HCT116 (cell line): Measurements from ENCODE around the gene MYOZ2. TPM values are rescaled to one million over a fixed set of nuclear protein-coding genes. Genes with fewer than 3 reads are reported as not detected.

Experiments
- ATAC-seq: fragments of 200-7000 bp; cut with Tn5 transposase; 2 replicates; pipeline ENCODE4 v1.9.1; 2020; ENCODE audit warnings: mild to moderate bottlenecking, moderate library complexity
- BruUV-seq: library from RNA; stranded (reverse); fragments of 400-500 nt; replicated peaks from 2 replicates; lab custom pipeline; 2021; lab: Mats Ljungman, UMichigan
- CTCF ChIA-PET: fragments of 300-600 bp; sonication (Branson Sonifier 250); formaldehyde crosslinking; loops from one replicate; lab custom pipeline; 2021; ENCODE audit warnings: antibody characterized with exemption; lab: Charles Lee
- POLR2A ChIA-PET: fragments of 300-600, 350-600 bp; sonication (Branson Sonifier 250); formaldehyde crosslinking; loops from one replicate; lab custom pipeline; 2021; ENCODE audit warnings: antibody characterized with exemption; lab: Charles Lee
- RAD21 ChIA-PET, 2 experiments: fragments of 300-600 bp; sonication (Branson Sonifier 250); formaldehyde crosslinking; loops; one replicate each; lab custom pipeline; 2023; ENCODE audit warnings: low total read pairs in 2 of 2; ENCODE audit not compliant: uncharacterized antibody in 2 of 2, unreplicated experiment in 2 of 2, low non-redundant PET in 1 of 2; lab: Charles Lee
- DNase-seq: peaks from one replicate; pipeline ENCODE4 v3.0.0-alpha.2; 2010; ENCODE audit warnings: low read depth, low spot score
- H2AFZ ChIP-seq: fragments of 200-600 bp; shearing (Covaris generic), sonication (generic); 2 replicates; pipeline ENCODE4 v1.6.1; 2017; ENCODE audit warnings: low read depth, mixed run types, mixed read lengths, antibody characterized with exemption, low read length; ENCODE audit not compliant: poor library complexity, severe bottlenecking
- H3K27ac ChIP-seq: 2 replicates; pipeline ENCODE4 v1.5.1; 2012; ENCODE audit warnings: low read depth, low read length
- H3K27me3 ChIP-seq: fragments of 200-600 bp; sonication (generic); 2 replicates; pipeline ENCODE4 v1.6.1; 2016; ENCODE audit warnings: mixed run types, low read length, mixed read lengths; ENCODE audit not compliant: insufficient read depth
- H3K36me3 ChIP-seq, 2 experiments: fragments of 200-500 bp in 1 of 2; fragments of 200-600 bp in 1 of 2; sonication (Bioruptor generic) in 1 of 2; sonication (generic) in 1 of 2; 2 replicates each; pipeline versions ENCODE4 v1.5.1 to v1.6.1; 2014 to 2016; ENCODE audit warnings: low read length in 2 of 2, inconsistent platforms in 1 of 2, mixed read lengths in 1 of 2, mixed run types in 1 of 2; ENCODE audit not compliant: insufficient read depth in 2 of 2, control insufficient read depth in 1 of 2
- H3K4me1 ChIP-seq, 2 experiments: fragments of 200-600 bp in 1 of 2; sonication (generic) in 1 of 2; 2 replicates each; pipeline versions ENCODE4 v1.5.1 to v1.6.1; 2012 to 2017; ENCODE audit warnings: low read length in 2 of 2, inconsistent platforms in 1 of 2, mild to moderate bottlenecking in 1 of 2, mixed read lengths in 1 of 2, mixed run types in 1 of 2, moderate library complexity in 1 of 2; ENCODE audit not compliant: insufficient read depth in 2 of 2, control insufficient read depth in 1 of 2
- H3K4me2 ChIP-seq: fragments of 200-600 bp; sonication (generic); 2 replicates; pipeline ENCODE4 v1.6.1; 2017; ENCODE audit warnings: mixed run types, low read length, mixed read lengths
- H3K4me3 ChIP-seq, 2 experiments: fragments of 200-600 bp in 1 of 2; sonication (generic) in 1 of 2; replicated peaks in 1 of 2; 2 replicates each; pipeline ENCODE4 v1.5.1; 2011 to 2016; ENCODE audit warnings: low read length in 2 of 2, control low read depth in 1 of 2, low read depth in 1 of 2, mild to moderate bottlenecking in 1 of 2, mixed read lengths in 1 of 2, mixed run types in 1 of 2
- H3K79me2 ChIP-seq: fragments of 200-600 bp; sonication (generic); 2 replicates; pipeline ENCODE4 v1.6.1; 2017; ENCODE audit warnings: mild to moderate bottlenecking, mixed run types, low read length, moderate library complexity, mixed read lengths; ENCODE audit not compliant: insufficient read depth
- H3K9ac ChIP-seq: fragments of 200-600 bp; sonication (generic); 2 replicates; pipeline ENCODE4 v1.6.1; 2016; ENCODE audit warnings: low read length, mixed read lengths
- H3K9me2 ChIP-seq: fragments of 200-600 bp; sonication (generic), shearing (Covaris generic); 2 replicates; pipeline ENCODE4 v1.6.1; 2017; ENCODE audit warnings: mixed run types, mild to moderate bottlenecking, moderate library complexity; ENCODE audit not compliant: insufficient read depth
- H3K9me3 ChIP-seq, 2 experiments: fragments of 200-500 bp in 1 of 2; fragments of 200-600 bp in 1 of 2; sonication (Bioruptor generic) in 1 of 2; sonication (generic) in 1 of 2; 2 replicates each; pipeline ENCODE4 v1.6.1; 2014 to 2017; ENCODE audit warnings: low read length in 2 of 2, mixed read lengths in 2 of 2, inconsistent platforms in 1 of 2, low read depth in 1 of 2, mild to moderate bottlenecking in 1 of 2, mixed run types in 1 of 2, moderate library complexity in 1 of 2; ENCODE audit not compliant: control insufficient read depth in 1 of 2, insufficient read depth in 1 of 2
- H4K20me1 ChIP-seq: fragments of 200-600 bp; sonication (generic), shearing (Covaris generic); 2 replicates; pipeline ENCODE4 v1.6.1; 2017; ENCODE audit warnings: mixed run types, mild to moderate bottlenecking, moderate library complexity; ENCODE audit not compliant: insufficient read depth
- EGR1 ChIP-seq: IDR thresholded peaks from 2 replicates; pipeline ENCODE4 v1.6.1; 2012; ENCODE audit warnings: low read depth
- ELF1 ChIP-seq: IDR thresholded peaks from 2 replicates; pipeline ENCODE4 v1.6.1; 2012; ENCODE audit warnings: low read depth, borderline replicate concordance
- POLR2A ChIP-seq: IDR thresholded peaks from 2 replicates; pipeline ENCODE4 v1.7.0; 2011; ENCODE audit warnings: borderline replicate concordance; ENCODE audit not compliant: insufficient read depth, insufficient read length; ENCODE audit errors: extremely low read depth
- RAD21 ChIP-seq: IDR thresholded peaks from 2 replicates; pipeline ENCODE4 v1.6.1; 2012; ENCODE audit warnings: low read depth, mild to moderate bottlenecking
- REST ChIP-seq: IDR thresholded peaks from 2 replicates; pipeline ENCODE4 v1.6.1; 2012; ENCODE audit warnings: low read depth
- TCF7L2 ChIP-seq: IDR thresholded peaks from 2 replicates; pipeline ENCODE4 v1.7.0; 2011; ENCODE audit warnings: borderline replicate concordance, inconsistent platforms; ENCODE audit not compliant: insufficient read depth, insufficient read length; ENCODE audit errors: extremely low read depth
- ZFX ChIP-seq: fragments of 450-650 bp; IDR thresholded peaks from 2 replicates; pipeline ENCODE4 v1.6.1; 2017
- intact Hi-C: fragments of 100-400 bp; cut with micrococcal nuclease; formaldehyde crosslinking; loops from 2 replicates; pipeline ENCODE4 v1.10.0; 2022
- total RNA-seq: library from RNA; stranded (reverse); gene quantifications from one replicate; pipeline ENCODE4 v1.2.1, GENCODE V29; 2021; ENCODE audit not compliant: unreplicated experiment
- TF ChIP-seq, protein P1 (sequence below), 3 experiments: fragments of 200-600 bp in 1 of 3; sonication (generic) in 1 of 3; IDR thresholded peaks in 2 of 3; conservative IDR thresholded peaks in 1 of 3; 2 replicates each; pipeline ENCODE4 v1.5.1; 2012 to 2017; ENCODE audit warnings: low read depth in 2 of 3, low read length in 2 of 3, antibody characterized with exemption in 1 of 3, borderline replicate concordance in 1 of 3, control low read depth in 1 of 3, mild to moderate bottlenecking in 1 of 3, mixed read lengths in 1 of 3, mixed run types in 1 of 3, moderate library complexity in 1 of 3; ENCODE audit not compliant: insufficient read depth in 1 of 3

Gene MYOZ2
- total RNA-seq, 1 experiment from 2014 or later: not detected

DNA sequence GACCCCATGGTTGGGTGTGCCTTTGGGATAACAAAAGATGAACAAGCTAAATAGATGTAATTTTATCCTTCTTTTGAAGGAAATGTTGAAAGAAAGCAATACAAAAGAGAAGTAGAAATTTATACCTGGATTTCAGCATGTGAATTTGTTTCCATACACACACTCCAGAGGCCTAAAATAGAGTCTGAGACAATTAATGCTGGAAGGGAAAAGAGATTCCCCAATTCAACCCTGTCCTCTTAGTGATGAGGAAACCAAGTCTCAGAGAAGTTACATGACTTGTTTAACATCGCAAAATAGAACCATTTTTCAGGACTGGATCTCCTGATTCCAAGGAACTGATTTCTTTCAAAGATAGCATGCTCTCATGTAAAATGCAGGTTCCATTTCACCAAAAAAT lies 37.3 kb upstream of the MYOZ2 start:
- intact Hi-C loops: no loop called here
- no peaks in the 10 kb centered on the region for H3K27me3 ChIP-seq
- no peak overlapping the region for H2AFZ ChIP-seq
- no peak overlapping the region for H3K27ac ChIP-seq
- TF ChIP-seq ELF1 (no peak), ZFX (no peak), REST (no peak), POLR2A (no peak), EGR1 (no peak), TCF7L2 (no peak), RAD21 (no peak)
- TF ChIP-seq, protein P1, sequence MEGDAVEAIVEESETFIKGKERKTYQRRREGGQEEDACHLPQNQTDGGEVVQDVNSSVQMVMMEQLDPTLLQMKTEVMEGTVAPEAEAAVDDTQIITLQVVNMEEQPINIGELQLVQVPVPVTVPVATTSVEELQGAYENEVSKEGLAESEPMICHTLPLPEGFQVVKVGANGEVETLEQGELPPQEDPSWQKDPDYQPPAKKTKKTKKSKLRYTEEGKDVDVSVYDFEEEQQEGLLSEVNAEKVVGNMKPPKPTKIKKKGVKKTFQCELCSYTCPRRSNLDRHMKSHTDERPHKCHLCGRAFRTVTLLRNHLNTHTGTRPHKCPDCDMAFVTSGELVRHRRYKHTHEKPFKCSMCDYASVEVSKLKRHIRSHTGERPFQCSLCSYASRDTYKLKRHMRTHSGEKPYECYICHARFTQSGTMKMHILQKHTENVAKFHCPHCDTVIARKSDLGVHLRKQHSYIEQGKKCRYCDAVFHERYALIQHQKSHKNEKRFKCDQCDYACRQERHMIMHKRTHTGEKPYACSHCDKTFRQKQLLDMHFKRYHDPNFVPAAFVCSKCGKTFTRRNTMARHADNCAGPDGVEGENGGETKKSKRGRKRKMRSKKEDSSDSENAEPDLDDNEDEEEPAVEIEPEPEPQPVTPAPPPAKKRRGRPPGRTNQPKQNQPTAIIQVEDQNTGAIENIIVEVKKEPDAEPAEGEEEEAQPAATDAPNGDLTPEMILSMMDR (IDR thresholded peaks at IDR 0.05 in 2 of 3, conservative IDR thresholded peaks at IDR 0.05 in 1 of 3; ENCODE audit: borderline replicate concordance in 1 of 3, insufficient read depth in 1 of 3, low read depth in 2 of 3, low read length in 2 of 3): no peak
- no peaks in the 10 kb centered on the region for H3K79me2 ChIP-seq
- no peak overlapping the region for H3K4me2 ChIP-seq
- H4K20me1 ChIP-seq: no peaks in the 10 kb centered on the region
- ATAC-seq (no peak), DNase-seq (no peak)
- RAD21 ChIA-PET: no interaction called here
- no peaks in the 10 kb centered on the region for H3K9me2 ChIP-seq
- CTCF ChIA-PET: interaction anchor here (1.0 kb wide), 1 partner anchor 11 kb away, joined by 4 read pairs; no protein-coding TSS in a partner anchor
- H3K9me3 ChIP-seq: no peaks in the 10 kb centered on the region
- POLR2A ChIA-PET: no interaction called here
- H3K4me1 ChIP-seq: peaks cover 3 to 12% of the 10 kb centered on the region in 2 experiments; a peak in 3 of 4 replicates
- H3K4me3 ChIP-seq: no peak overlapping the region
- no TSS peak for BruUV-seq
- no peak overlapping the region for H3K9ac ChIP-seq
- no peaks in the 10 kb centered on the region for H3K36me3 ChIP-seq
